NT2/D1 (cell line): ENCODE measurements around the gene SH3GL2.

Experiments used
- DNase-seq: peaks from one replicate; pipeline ENCODE4 v3.0.0-alpha.2; 2011; ENCODE audit warnings: low read depth, low spot score
- H3K27me3 ChIP-seq: 2 replicates; pipeline ENCODE4 v1.6.0; 2011; ENCODE audit warnings: mild to moderate bottlenecking; ENCODE audit not compliant: insufficient read length, insufficient read depth
- H3K36me3 ChIP-seq: 2 replicates; pipeline ENCODE4 v1.6.1; 2011; ENCODE audit warnings: mild to moderate bottlenecking, low read length, mixed read lengths; ENCODE audit not compliant: insufficient read depth, insufficient read length
- H3K4me1 ChIP-seq: 2 replicates; pipeline ENCODE4 v1.5.1; 2011; ENCODE audit not compliant: insufficient read depth, insufficient read length
- H3K4me3 ChIP-seq: 2 replicates; pipeline ENCODE4 v1.5.1; 2011; ENCODE audit warnings: low read depth; ENCODE audit not compliant: insufficient read length
- H3K9ac ChIP-seq: 2 replicates; pipeline ENCODE4 v1.6.0; 2011; ENCODE audit warnings: low read depth; ENCODE audit not compliant: insufficient read length
- H3K9me3 ChIP-seq: 2 replicates; pipeline ENCODE4 v1.5.1; 2011; ENCODE audit warnings: mild to moderate bottlenecking, low read length; ENCODE audit not compliant: insufficient read depth
- SUZ12 ChIP-seq: IDR thresholded peaks from 2 replicates; pipeline ENCODE4 v1.6.1; 2011; ENCODE audit not compliant: insufficient read length, insufficient read depth; ENCODE audit errors: extremely low read depth
- YY1 ChIP-seq: IDR thresholded peaks from 2 replicates; pipeline ENCODE4 v1.6.1; 2011; ENCODE audit not compliant: insufficient read length, insufficient read depth
- ZNF274 ChIP-seq: IDR thresholded peaks from 2 replicates; pipeline ENCODE4 v1.6.1; 2011; ENCODE audit warnings: mild to moderate bottlenecking, low read depth, low read length

The SH3GL2 gene

DNA sequence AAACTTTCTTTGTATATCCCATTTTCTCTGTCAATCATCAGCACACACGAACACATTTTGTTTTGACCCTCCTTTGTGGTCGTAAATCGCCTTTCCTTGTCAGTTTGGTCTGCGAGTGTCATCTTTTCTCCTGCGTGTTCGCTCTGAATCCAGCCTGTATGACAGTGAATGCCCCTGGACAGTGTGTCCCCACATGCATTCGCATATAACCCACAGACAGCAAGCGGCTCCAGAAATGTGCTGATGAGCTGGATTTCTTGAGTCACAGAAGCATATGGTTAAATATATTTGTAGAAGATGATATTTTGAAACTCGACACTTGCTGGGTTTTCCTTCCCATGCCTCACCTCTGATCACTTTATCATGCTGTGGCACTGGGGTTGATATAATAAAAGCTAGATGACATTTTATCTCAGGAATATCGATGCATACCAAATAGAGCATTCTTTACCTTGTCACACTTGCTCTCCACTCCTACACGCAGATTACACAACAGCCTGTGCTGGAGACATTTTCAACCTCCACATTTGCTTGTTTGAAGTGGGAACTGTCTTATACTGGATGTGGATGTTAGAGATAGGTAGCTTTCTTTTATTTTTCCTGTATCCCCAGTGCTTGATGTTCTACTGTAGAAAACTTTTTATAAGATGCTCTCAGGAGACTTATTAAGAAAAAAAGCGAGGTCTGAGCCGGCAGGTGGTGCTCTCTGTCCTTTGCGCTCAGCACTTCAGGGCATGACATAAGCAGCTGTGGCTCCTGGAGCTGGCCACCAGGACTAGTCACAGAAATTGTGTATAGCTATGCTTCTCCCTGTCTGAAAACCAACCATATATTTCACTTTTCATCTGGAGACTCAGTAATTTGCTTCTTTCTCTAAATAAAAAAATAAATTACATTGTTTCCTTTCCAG is 215.1 kb downstream of the SH3GL2 start:
- H3K27me3 ChIP-seq, result no peaks in the 10 kb centered on the region
- no peak for DNase-seq
- TF ChIP-seq SUZ12 (no peak), YY1 (no peak), ZNF274 (no peak)
- H3K9ac ChIP-seq, result no peak overlapping the region
- H3K36me3 ChIP-seq, result no peaks in the 10 kb centered on the region
- no peak overlapping the region for H3K4me3 ChIP-seq
- no peaks in the 10 kb centered on the region for H3K4me1 ChIP-seq
- no peaks in the 10 kb centered on the region for H3K9me3 ChIP-seq

DNA sequence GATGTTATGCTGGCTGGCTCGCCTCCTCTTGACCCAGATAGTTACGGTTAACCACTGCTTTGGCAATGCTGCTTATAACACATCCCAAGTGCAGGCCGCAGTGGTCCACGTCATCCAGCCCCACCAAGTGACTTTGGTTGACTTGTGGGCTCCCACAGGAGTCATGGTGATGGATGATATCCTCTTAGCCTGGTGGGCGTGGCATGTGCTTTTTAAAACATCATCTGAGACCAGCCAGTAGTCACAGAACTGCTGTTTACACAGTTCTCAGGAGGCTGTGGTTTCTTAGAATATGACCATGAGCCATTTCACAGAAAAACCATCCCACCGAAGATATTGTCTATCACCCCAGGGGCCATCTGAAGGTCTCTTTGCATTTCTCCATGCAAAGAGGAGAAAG is 216.9 kb downstream of the SH3GL2 start:
- Histone ChIP-seq H3K36me3 (no peaks in the 10 kb centered on the region), H3K4me1 (no peaks in the 10 kb centered on the region), H3K9ac (no peak overlapping the region), H3K4me3 (no peak overlapping the region), H3K9me3 (no peaks in the 10 kb centered on the region), H3K27me3 (no peaks in the 10 kb centered on the region)
- TF ChIP-seq YY1 (no peak), ZNF274 (no peak), SUZ12 (no peak)
- no peak for DNase-seq

DNA sequence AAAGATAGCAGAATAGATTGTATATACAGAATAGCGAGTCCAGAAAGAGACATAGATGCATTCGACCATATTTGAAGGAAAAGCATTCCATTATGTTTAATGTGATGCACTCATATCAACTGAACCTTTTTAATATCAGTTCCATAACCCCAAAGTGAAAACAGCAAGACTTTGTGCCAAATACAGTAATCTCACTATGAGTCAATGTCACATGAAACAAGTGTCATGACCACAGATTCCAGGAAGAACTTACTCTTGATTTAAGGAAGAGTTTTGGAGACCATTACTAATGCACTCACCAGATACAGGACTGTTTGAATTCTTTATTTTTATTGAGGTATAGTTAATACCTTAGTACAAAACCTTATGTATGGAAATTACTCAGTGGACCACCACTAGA is 220.5 kb downstream of the SH3GL2 start:
- H3K4me3 ChIP-seq, result no peak overlapping the region
- TF ChIP-seq SUZ12 (no peak), YY1 (no peak), ZNF274 (no peak)
- no peaks in the 10 kb centered on the region for H3K27me3 ChIP-seq
- H3K9ac ChIP-seq, result no peak overlapping the region
- no peaks in the 10 kb centered on the region for H3K9me3 ChIP-seq
- H3K4me1 ChIP-seq, result no peaks in the 10 kb centered on the region
- no peaks in the 10 kb centered on the region for H3K36me3 ChIP-seq
- DNase-seq, result no peak

DNA sequence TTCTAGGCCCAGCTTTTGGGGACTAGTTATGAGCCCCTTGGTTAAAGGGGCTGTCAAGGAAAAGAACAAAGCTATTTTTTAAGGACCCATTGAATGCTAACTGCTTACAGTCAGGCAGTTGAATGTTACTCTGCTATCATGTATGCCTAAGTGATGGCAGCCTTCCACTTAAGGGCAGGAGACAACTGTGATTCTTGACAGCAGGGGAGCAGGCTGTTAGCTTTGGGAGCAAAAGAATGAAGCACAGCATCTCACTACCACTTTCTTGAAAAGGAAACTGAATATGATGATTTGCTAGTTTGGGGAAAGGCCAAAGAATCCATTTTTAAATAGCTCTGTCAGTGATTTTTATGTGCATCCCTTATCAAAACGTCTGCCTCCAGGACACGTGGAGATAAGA is 221.6 kb downstream of the SH3GL2 start:
- Histone ChIP-seq H3K9ac (no peak overlapping the region), H3K9me3 (no peaks in the 10 kb centered on the region), H3K4me1 (no peaks in the 10 kb centered on the region), H3K36me3 (no peaks in the 10 kb centered on the region), H3K4me3 (no peak overlapping the region), H3K27me3 (no peaks in the 10 kb centered on the region)
- DNase-seq, result no peak
- TF ChIP-seq YY1, result no peak

DNA sequence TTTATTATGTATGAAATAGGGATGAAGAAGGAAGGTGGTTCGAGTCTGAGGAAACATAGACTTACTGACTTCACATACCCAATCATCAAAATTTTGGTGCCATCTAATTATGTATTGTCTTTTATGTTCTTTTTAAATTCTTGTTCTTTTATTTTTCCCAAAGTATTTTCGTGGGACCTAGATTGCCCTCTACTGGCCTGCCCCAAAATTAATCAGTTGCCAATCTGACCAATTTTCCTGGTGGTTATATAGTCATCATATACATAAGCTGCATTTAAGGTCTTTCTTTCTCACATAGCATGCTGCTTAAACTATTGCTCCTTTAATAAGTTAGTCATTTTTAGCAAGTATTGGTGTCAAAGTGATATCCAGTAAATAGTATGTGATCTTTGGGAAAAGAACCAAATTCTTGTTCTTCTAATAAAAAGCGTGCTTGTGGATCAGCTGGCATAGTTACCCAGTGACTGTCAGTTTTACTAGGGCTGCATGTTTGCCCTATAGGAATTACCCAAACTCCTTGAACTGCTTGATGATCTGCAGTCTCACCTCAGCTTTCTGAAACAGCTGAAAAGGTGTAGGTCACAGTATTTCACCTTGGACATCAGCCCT is 223.5 kb downstream of the SH3GL2 start:
- no peak overlapping the region for H3K9ac ChIP-seq
- TF ChIP-seq YY1 (no peak), SUZ12 (no peak), ZNF274 (no peak)
- DNase-seq, result no peak
- H3K36me3 ChIP-seq, result no peaks in the 10 kb centered on the region
- no peak overlapping the region for H3K4me3 ChIP-seq
- H3K9me3 ChIP-seq, result no peaks in the 10 kb centered on the region
- no peaks in the 10 kb centered on the region for H3K27me3 ChIP-seq
- no peaks in the 10 kb centered on the region for H3K4me1 ChIP-seq

DNA sequence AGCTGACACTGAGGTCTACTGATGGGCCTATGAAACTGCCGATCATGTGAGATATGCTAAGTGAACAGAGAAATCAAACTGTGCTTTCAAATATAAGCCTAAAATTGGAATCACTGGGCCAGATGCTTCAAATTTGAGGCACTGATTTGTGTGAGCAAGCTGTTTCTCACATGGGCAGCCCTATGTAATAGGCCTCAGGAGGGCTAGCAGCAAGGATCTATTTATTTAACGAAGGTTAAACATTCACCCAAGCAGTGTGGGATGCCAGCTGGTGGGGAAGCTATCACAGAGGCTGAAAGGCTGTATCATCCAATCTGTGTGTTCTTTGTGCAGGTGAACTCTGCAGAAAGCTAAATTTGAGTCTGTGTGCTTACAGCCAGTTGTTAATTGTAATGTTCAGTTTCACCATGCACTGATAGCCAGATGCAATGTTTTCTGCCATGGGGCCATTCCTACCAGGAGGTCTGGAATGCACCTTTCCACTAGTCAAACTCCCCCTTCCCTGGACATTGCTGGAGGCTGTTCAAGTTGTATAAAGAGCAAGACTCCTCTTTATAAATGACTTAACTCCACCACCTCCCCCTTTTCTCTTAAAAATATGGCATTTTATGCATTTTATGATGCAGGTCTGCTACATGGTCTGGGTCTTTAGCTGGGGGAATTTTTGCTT is 228.9 kb downstream of the SH3GL2 start:
- Histone ChIP-seq H3K4me1 (peaks cover 2% of the 10 kb centered on the region), H3K4me3 (no peak overlapping the region), H3K9ac (no peak overlapping the region), H3K9me3 (no peaks in the 10 kb centered on the region), H3K27me3 (no peaks in the 10 kb centered on the region), H3K36me3 (no peaks in the 10 kb centered on the region)
- no peak for DNase-seq
- TF ChIP-seq SUZ12 (no peak), YY1 (no peak), ZNF274 (no peak)

DNA sequence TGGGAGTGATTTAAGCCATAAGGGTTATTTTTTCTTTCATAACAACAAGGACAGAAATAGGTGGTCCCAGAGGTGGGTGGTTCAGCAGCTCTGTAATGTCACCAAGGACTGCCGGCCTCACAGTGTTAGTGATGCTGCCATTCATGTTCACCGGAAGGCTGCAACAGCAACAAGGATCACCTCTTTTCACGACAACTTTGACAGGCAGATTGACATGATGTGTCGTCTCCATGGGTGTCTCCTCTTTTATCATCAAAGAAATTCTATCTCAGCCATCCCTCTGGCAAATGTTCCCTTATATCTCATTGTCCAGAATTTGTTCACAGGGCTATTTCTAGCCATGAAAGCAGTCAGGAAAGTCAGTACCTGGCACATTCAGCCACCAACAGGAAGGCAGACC is 231.5 kb downstream of the SH3GL2 start:
- Histone ChIP-seq H3K9ac (no peak overlapping the region), H3K4me1 (peaks cover 2% of the 10 kb centered on the region), H3K9me3 (no peaks in the 10 kb centered on the region), H3K27me3 (no peaks in the 10 kb centered on the region), H3K4me3 (no peak overlapping the region), H3K36me3 (no peaks in the 10 kb centered on the region)
- no peak for DNase-seq
- no peak for TF ChIP-seq YY1
- TF ChIP-seq SUZ12, result no peak
- TF ChIP-seq ZNF274, result no peak
